K562 (cell line): Measurements from ENCODE around the gene MAPK8IP2. TPM values are rescaled to one million over a fixed set of nuclear protein-coding genes. Genes with fewer than 3 reads are reported as not detected.

Experiments
- ATAC-seq: fragments of 200-7000 bp; cut with Tn5 transposase; 3 replicates; pipeline ENCODE4 v1.9.1; 2020; ENCODE audit warnings: moderate library complexity
- BruUV-seq: library from RNA; stranded (reverse); fragments of 400-500 nt; replicated peaks from 2 replicates; lab custom pipeline; 2021; lab: Mats Ljungman, UMichigan
- CTCF ChIA-PET: fragments of 300-600 bp; formaldehyde crosslinking; extraction: SDS; loops from one replicate; lab custom pipeline; 2021; ENCODE audit warnings: low intra/inter-chr PET ratio; lab: Yijun Ruan, JAX
- POLR2A ChIA-PET: fragments of 300-600, 350-650 bp; sonication (Branson Sonifier 250); formaldehyde crosslinking; extraction: SDS; loops from one replicate; lab custom pipeline; 2021; ENCODE audit warnings: antibody characterized with exemption, inconsistent platforms; lab: Yijun Ruan, JAX
- DNase-seq, 4 experiments: peaks; one replicate each; pipeline versions ENCODE4 v3.0.0 to v3.0.0-alpha.2; 2011 to 2018; ENCODE audit warnings: low spot score in 3 of 4, mixed read lengths in 3 of 4; ENCODE audit errors: extremely low read depth in 1 of 4
- FAIRE-seq: peaks from 2 replicates; lab custom pipeline; 2011; peaks lifted over from hg19 to GRCh38; lab: Jason Lieb, UNC
- H2AFZ ChIP-seq: 2 replicates; pipeline ENCODE4 v1.6.0; 2011; ENCODE audit warnings: low read depth, low read length, control low read depth, inconsistent platforms
- H3K27ac ChIP-seq: fragments of 200-600 bp; 3 replicates; pipeline ENCODE4 v1.8.0; 2011; ENCODE audit warnings: low read depth, mild to moderate bottlenecking, control low read depth, inconsistent platforms, low read length, moderate library complexity, mixed read lengths; ENCODE audit errors: extremely low read depth
- H3K27me3 ChIP-seq, 2 experiments: fragments of 300-600 bp in 1 of 2; 2 replicates in 1 of 2; 3 replicates in 1 of 2; pipeline versions ENCODE4 v1.6.0 to v1.8.0; 2011; ENCODE audit warnings: inconsistent platforms in 2 of 2, low read length in 2 of 2, mild to moderate bottlenecking in 1 of 2, mixed read lengths in 1 of 2, moderate library complexity in 1 of 2; ENCODE audit not compliant: control insufficient read depth in 2 of 2, insufficient read depth in 2 of 2
- H3K36me3 ChIP-seq: fragments of 300-600 bp; 3 replicates; pipeline ENCODE4 v1.8.0; 2011; ENCODE audit warnings: mild to moderate bottlenecking, low read length, inconsistent platforms; ENCODE audit not compliant: control insufficient read depth, insufficient read depth
- H3K4me1 ChIP-seq, 2 experiments: fragments of 200-600 bp in 1 of 2; replicated peaks in 1 of 2; 2 replicates in 1 of 2; 3 replicates in 1 of 2; pipeline versions ENCODE4 v1.5.1 to v1.8.0; 2011; ENCODE audit warnings: inconsistent platforms in 2 of 2, low read length in 2 of 2, mild to moderate bottlenecking in 1 of 2, mixed read lengths in 1 of 2, moderate library complexity in 1 of 2; ENCODE audit not compliant: control insufficient read depth in 2 of 2, insufficient read depth in 2 of 2
- H3K4me2 ChIP-seq: 2 replicates; pipeline ENCODE4 v1.6.1; 2011; ENCODE audit warnings: low read length, control low read depth, inconsistent platforms, mixed read lengths; ENCODE audit not compliant: insufficient read depth
- H3K4me3 ChIP-seq: fragments of 200-600 bp; sonication (generic), shearing (Covaris generic); 2 replicates; pipeline ENCODE4 v1.5.1; 2016; ENCODE audit warnings: control low read depth, inconsistent platforms
- H3K79me2 ChIP-seq: fragments of 200-600 bp; 3 replicates; pipeline ENCODE4 v1.8.0; 2011; ENCODE audit warnings: low read length, inconsistent platforms; ENCODE audit not compliant: control insufficient read depth, insufficient read depth
- H3K9ac ChIP-seq, 2 experiments: 2 replicates each; pipeline versions ENCODE4 v1.6.0 to v1.6.1; 2011; ENCODE audit warnings: low read depth in 2 of 2, low read length in 2 of 2, control low read depth in 1 of 2, inconsistent platforms in 1 of 2, mild to moderate bottlenecking in 1 of 2, mixed read lengths in 1 of 2; ENCODE audit not compliant: insufficient read depth in 1 of 2
- H3K9me1 ChIP-seq: one replicate; pipeline ENCODE4 v1.6.0; 2011; ENCODE audit warnings: inconsistent platforms, mild to moderate bottlenecking, low read length, moderate library complexity; ENCODE audit not compliant: control insufficient read depth, insufficient read depth
- H3K9me3 ChIP-seq: replicated peaks from 2 replicates; pipeline ENCODE4 v1.5.1; 2011; ENCODE audit warnings: low read depth, low read length, inconsistent platforms; ENCODE audit not compliant: control insufficient read depth, insufficient read depth
- H4K20me1 ChIP-seq: replicated peaks from 2 replicates; pipeline ENCODE4 v1.6.1; 2011; ENCODE audit warnings: low read length, inconsistent platforms, mixed read lengths; ENCODE audit not compliant: control insufficient read depth, insufficient read depth
- CREBBP ChIP-seq: IDR thresholded peaks from one replicate; pipeline ENCODE4 v1.6.1; 2012; ENCODE audit warnings: low read depth, mild to moderate bottlenecking, control low read depth, inconsistent platforms, low read length
- GTF2E2 ChIP-seq: fragments of 200-800 bp; sonication (Bioruptor generic); IDR thresholded peaks from 2 replicates; pipeline ENCODE4 v1.6.1; 2016; ENCODE audit warnings: missing genetic modification characterization, missing compliant biosample characterization
- KDM5B ChIP-seq: fragments of 200-600 bp; sonication (generic); IDR thresholded peaks from 2 replicates; pipeline ENCODE4 v1.6.1; 2012; ENCODE audit warnings: low read depth, mild to moderate bottlenecking, moderate library complexity, low read length, control low read depth, inconsistent platforms; ENCODE audit not compliant: insufficient replicate concordance
- L3MBTL2 ChIP-seq: fragments of 450-650 bp; IDR thresholded peaks from 2 replicates; pipeline ENCODE4 v1.6.1; 2016; ENCODE audit warnings: mild to moderate bottlenecking, moderate library complexity
- MECOM ChIP-seq: fragments of 250-450 bp; sonication (Bioruptor Pico); IDR thresholded peaks from 2 replicates; pipeline ENCODE4 v1.8.0; 2022; ENCODE audit warnings: inconsistent platforms
- NCOR1 ChIP-seq: fragments of 450-650 bp; IDR thresholded peaks from 2 replicates; pipeline ENCODE4 v1.6.1; 2016; ENCODE audit warnings: mild to moderate bottlenecking, moderate library complexity
- NKRF ChIP-seq: fragments of 450-650 bp; IDR thresholded peaks from 2 replicates; pipeline ENCODE4 v1.6.1; 2016; ENCODE audit warnings: borderline replicate concordance
- PHB ChIP-seq: fragments of 250-450 bp; sonication (Bioruptor Pico); IDR thresholded peaks from 2 replicates; pipeline ENCODE4 v1.5.0; 2021
- SRSF3 ChIP-seq: fragments of 200-400 bp; formaldehyde crosslinking; IDR thresholded peaks from 2 replicates; pipeline ENCODE4 v1.6.1; 2016; ENCODE audit warnings: mild to moderate bottlenecking, low read length, moderate library complexity; ENCODE audit not compliant: insufficient read depth
- SRSF9 ChIP-seq: fragments of 200-400 bp; formaldehyde crosslinking; IDR thresholded peaks from 2 replicates; pipeline ENCODE4 v1.6.1; 2017; ENCODE audit warnings: low read depth, low read length, borderline replicate concordance
- ZNF133 ChIP-seq: fragments of 250-450 bp; sonication (Bioruptor Pico); IDR thresholded peaks from 2 replicates; pipeline ENCODE4 v1.4.0; 2020; ENCODE audit warnings: mild to moderate bottlenecking
- ZNF165 ChIP-seq: fragments of 250-450 bp; sonication (Bioruptor Pico); IDR thresholded peaks from 2 replicates; pipeline ENCODE4 v1.4.0; 2020; ENCODE audit warnings: borderline replicate concordance
- ZNF311 ChIP-seq: fragments of 250-450 bp; sonication (Bioruptor Pico); IDR thresholded peaks from 2 replicates; pipeline ENCODE4 v1.4.0; 2020; ENCODE audit warnings: mild to moderate bottlenecking, moderate library complexity
- ZNF717 ChIP-seq: fragments of 250-450 bp; sonication (Bioruptor Pico); IDR thresholded peaks from 2 replicates; pipeline ENCODE4 v1.5.0; 2021
- ZNF764 ChIP-seq: fragments of 250-450 bp; sonication (Bioruptor Pico); IDR thresholded peaks from 2 replicates; pipeline ENCODE4 v1.4.0; 2020; ENCODE audit warnings: low read depth, mild to moderate bottlenecking, moderate library complexity
- ZNF79 ChIP-seq: fragments of 250-450 bp; sonication (Bioruptor Pico); IDR thresholded peaks from 2 replicates; pipeline ENCODE4 v1.4.0; 2020; ENCODE audit warnings: low read depth, mild to moderate bottlenecking, moderate library complexity
- WGBS: fragments of 100-300 bp; shearing (Covaris generic); methylation state at CpG from one replicate; pipeline ENCODE4 v1.1.6; 2016; ENCODE audit warnings: low coverage, mixed read lengths; ENCODE audit not compliant: insufficient coverage; ENCODE audit errors: missing lambda C conversion rate; 5-methylcytosine and 5-hydroxymethylcytosine counted together
- in situ Hi-C: fragments of 300-500 bp; cut with MboI; formaldehyde crosslinking; loops from 4 replicates; pipeline ENCODE4 v1.15.0; 2018; ENCODE audit warnings: inconsistent platforms, mixed read lengths
- intact Hi-C: fragments of 100-400 bp; cut with micrococcal nuclease; formaldehyde crosslinking; loops from 2 replicates; pipeline ENCODE4 v1.14.2; 2022
- polyA plus RNA-seq, 8 experiments: library from polyadenylated mRNA; depleted of rRNA in 4 of 8; stranded (reverse) in 5 of 8; unstranded in 3 of 8; fragments of >200 nt; fragmentation: Nextera tagmentation in 2 of 8; fragmentation: Illumina TruSeq in 1 of 8; extraction: Ambion mirVana in 2 of 8; extraction: Trizol in 1 of 8; gene quantifications; 2 replicates each; pipeline versions ENCODE4 v1.2.1 to v1.2.3, GENCODE V29; 2011 to 2014; ENCODE audit warnings: inconsistent platforms in 1 of 8, missing spikeins in 1 of 8
- total RNA-seq, 7 experiments: library from RNA; depleted of rRNA in 6 of 7; stranded (reverse); fragments of >200 nt in 6 of 7; fragmentation: Illumina TruSeq in 2 of 7; extraction: Trizol in 2 of 7; gene quantifications; 2 replicates each; pipeline versions ENCODE4 v1.2.1 to v1.2.3, GENCODE V29; 2011 to 2021; ENCODE audit warnings: low replicate concordance in 1 of 7
- TF ChIP-seq, protein P1 (sequence below): fragments of 450-650 bp; formaldehyde crosslinking; conservative IDR thresholded peaks from 2 replicates; pipeline ENCODE4 v1.4.0; 2022; ENCODE audit warnings: mild to moderate bottlenecking, missing genetic modification characterization

The MAPK8IP2 gene
- total and polyA plus RNA-seq, 9 of the 15 experiments (the other 6 are each of a cell fraction or from before 2014, with no cell fraction given), result 0.01 to 0.47 (median 0.07) TPM; not detected in 2

GRCh38 chr22:50553310-50553709 is 47.3 kb upstream of the MAPK8IP2 start:
- peaks cover 0 to 11% of the 10 kb centered on the region in 2 experiments; a peak in 2 of 5 replicates for H3K4me1 ChIP-seq
- in situ Hi-C loops, result no loop called here

GRCh38 chr22:50556703-50557102 is 43.9 kb upstream of the MAPK8IP2 start:
- ATAC-seq, result no peak
- intact Hi-C loops (no loop called here), in situ Hi-C loops (no loop called here)
- no peak overlapping the region for H3K4me3 ChIP-seq
- 0 out of 5 replicates have a peak, but pooled peaks cover 0 to 4% of the 10 kb centered on the region in 2 experiments for H3K27me3 ChIP-seq
- no peaks in the 10 kb centered on the region for H3K9me1 ChIP-seq
- H3K4me1 ChIP-seq, result no peaks in the 10 kb centered on the region; a peak in 1 of 5 replicates
- no peaks in the 10 kb centered on the region for H3K79me2 ChIP-seq
- DNase-seq, result no peak
- no TSS peak for BruUV-seq
- FAIRE-seq, result no peak
- H3K27ac ChIP-seq, result no peak overlapping the region
- H3K9ac ChIP-seq, result no peak overlapping the region
- CTCF ChIA-PET, result no interaction called here
- H2AFZ ChIP-seq, result no peak overlapping the region
- H3K9me3 ChIP-seq, result no peaks in the 10 kb centered on the region
- POLR2A ChIA-PET, result interaction anchor here (0.6 to 1.6 kb wide), 3 partner anchors 8 to 23 kb away, joined by 3 to 6 read pairs (median 3); no protein-coding TSS in a partner anchor
- H3K36me3 ChIP-seq, result no peaks in the 10 kb centered on the region
- no peaks in the 10 kb centered on the region for H4K20me1 ChIP-seq
- no peak overlapping the region for H3K4me2 ChIP-seq
- WGBS, result 30% methylated on average over 5 of the region's 5 CpGs
- TF ChIP-seq ZNF133 (no peak), L3MBTL2 (no peak), KDM5B (no peak), CREBBP (no peak), NKRF (no peak), ZNF311 (CRISPR knock-in tag) (no peak), ZNF165 (CRISPR knock-in tag) (no peak), ZNF79 (CRISPR knock-in tag) (no peak), MECOM (CRISPR knock-in tag) (no peak), SRSF3 (no peak), ZNF717 (CRISPR knock-in tag) (no peak)
- TF ChIP-seq, protein P1, sequence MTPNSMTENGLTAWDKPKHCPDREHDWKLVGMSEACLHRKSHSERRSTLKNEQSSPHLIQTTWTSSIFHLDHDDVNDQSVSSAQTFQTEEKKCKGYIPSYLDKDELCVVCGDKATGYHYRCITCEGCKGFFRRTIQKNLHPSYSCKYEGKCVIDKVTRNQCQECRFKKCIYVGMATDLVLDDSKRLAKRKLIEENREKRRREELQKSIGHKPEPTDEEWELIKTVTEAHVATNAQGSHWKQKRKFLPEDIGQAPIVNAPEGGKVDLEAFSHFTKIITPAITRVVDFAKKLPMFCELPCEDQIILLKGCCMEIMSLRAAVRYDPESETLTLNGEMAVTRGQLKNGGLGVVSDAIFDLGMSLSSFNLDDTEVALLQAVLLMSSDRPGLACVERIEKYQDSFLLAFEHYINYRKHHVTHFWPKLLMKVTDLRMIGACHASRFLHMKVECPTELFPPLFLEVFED (CRISPR knock-in tag), result no peak

More at GRCh38 chr22:50553310-50553709, 47.3 kb upstream of the MAPK8IP2 start:
- 18% methylated on average over 8 of the region's 8 CpGs for WGBS
- no peak overlapping the region for H2AFZ ChIP-seq
- H3K9me1 ChIP-seq, result no peaks in the 10 kb centered on the region
- ChIA-PET POLR2A (interaction anchor here (0.5 kb wide), 1 partner anchor 47 kb away, joined by 3 read pairs; no protein-coding TSS in a partner anchor), CTCF (no interaction called here)
- no peak overlapping the region for H3K9ac ChIP-seq
- H3K27ac ChIP-seq, result no peak overlapping the region
- H3K36me3 ChIP-seq, result no peaks in the 10 kb centered on the region
- no peak for DNase-seq
- H3K9me3 ChIP-seq, result no peaks in the 10 kb centered on the region
- H3K4me2 ChIP-seq, result no peak overlapping the region
- H4K20me1 ChIP-seq, result no peaks in the 10 kb centered on the region
- peaks cover 0 to 11% of the 10 kb centered on the region in 2 experiments; a peak in 1 of 5 replicates for H3K27me3 ChIP-seq
- intact Hi-C loops, result no loop called here
- no peak for FAIRE-seq
- TF ChIP-seq ZNF764 (no peak), GTF2E2 (tag) (no peak), SRSF9 (no peak), PHB (no peak), NCOR1 (no peak)
- no TSS peak for BruUV-seq
- no peaks in the 10 kb centered on the region for H3K79me2 ChIP-seq
- no peak overlapping the region for H3K4me3 ChIP-seq
- ATAC-seq, result no peak
